Caco-2 (cell line): ENCODE results near the gene TEX36. TPM values are rescaled to one million over a fixed set of nuclear protein-coding genes. Genes with fewer than 3 reads are reported as not detected.

Source experiments
- BruUV-seq: library from RNA; stranded (reverse); fragments of 400-500 nt; replicated peaks from 2 replicates; lab custom pipeline; 2021; lab: Mats Ljungman, UMichigan
- CTCF ChIA-PET: fragments of 300-600 bp; sonication (Branson Sonifier 250); formaldehyde crosslinking; loops from one replicate; lab custom pipeline; 2022; ENCODE audit warnings: antibody characterized with exemption; lab: Charles Lee
- POLR2A ChIA-PET: fragments of 300-600 bp; sonication (Branson Sonifier 250); formaldehyde crosslinking; loops from one replicate; lab custom pipeline; 2022; ENCODE audit warnings: antibody characterized with exemption; lab: Charles Lee
- DNase-seq, 2 experiments: peaks; one replicate each; pipeline versions ENCODE4 v3.0.0 to v3.0.0-alpha.2; 2020 to 2022
- H3K27me3 ChIP-seq: replicated peaks from 2 replicates; pipeline ENCODE4 v1.6.0; 2011; ENCODE audit warnings: low read length; ENCODE audit not compliant: control insufficient read depth, insufficient read depth
- H3K36me3 ChIP-seq: 2 replicates; pipeline ENCODE4 v1.5.1; 2011; ENCODE audit warnings: low read length; ENCODE audit not compliant: control insufficient read depth, insufficient read depth
- H3K4me1 ChIP-seq: fragments of 250-450 bp; sonication (Bioruptor Pico); 2 replicates; pipeline ENCODE4 v1.5.1; 2020; ENCODE audit warnings: mild to moderate bottlenecking
- H3K4me3 ChIP-seq: 2 replicates; pipeline ENCODE4 v1.5.1; 2011; ENCODE audit warnings: low read depth, mild to moderate bottlenecking, control low read depth, low read length
- H3K9me3 ChIP-seq: fragments of 250-450 bp; sonication (Bioruptor Pico); 2 replicates; pipeline ENCODE4 v1.5.1; 2020; ENCODE audit warnings: mild to moderate bottlenecking, moderate library complexity
- H3K27ac Mint-ChIP-seq: one replicate; pipeline ENCODE4 v1.8.0; 2022; ENCODE audit warnings: mixed read lengths; ENCODE audit not compliant: unreplicated experiment
- H3K27me3 Mint-ChIP-seq: one replicate; pipeline ENCODE4 v1.8.0; 2022; ENCODE audit warnings: mixed read lengths; ENCODE audit not compliant: insufficient read depth, unreplicated experiment
- H3K36me3 Mint-ChIP-seq: one replicate; pipeline ENCODE4 v1.8.0; 2022; ENCODE audit warnings: mild to moderate bottlenecking, mixed read lengths; ENCODE audit not compliant: insufficient read depth, unreplicated experiment
- H3K4me1 Mint-ChIP-seq: one replicate; pipeline ENCODE4 v1.8.0; 2022; ENCODE audit warnings: low read depth, mixed read lengths; ENCODE audit not compliant: unreplicated experiment
- H3K4me3 Mint-ChIP-seq: one replicate; pipeline ENCODE4 v1.8.0; 2022; ENCODE audit warnings: mild to moderate bottlenecking, moderate library complexity, mixed read lengths; ENCODE audit not compliant: unreplicated experiment
- H3K9me3 Mint-ChIP-seq: one replicate; pipeline ENCODE4 v1.8.0; 2022; ENCODE audit warnings: mixed read lengths; ENCODE audit not compliant: unreplicated experiment
- intact Hi-C: fragments of 100-400 bp; cut with micrococcal nuclease; formaldehyde crosslinking; loops from one replicate; pipeline ENCODE4 v1.10.0; 2022; ENCODE audit not compliant: unreplicated experiment
- total RNA-seq: library from RNA; stranded (reverse); gene quantifications from 2 replicates; pipeline ENCODE4 v1.2.3, GENCODE V29; 2022
- TF ChIP-seq, protein P1 (sequence below), 2 experiments: fragments of 200-600 bp in 1 of 2; IDR thresholded peaks; 1 replicate in 1 of 2; 2 replicates in 1 of 2; pipeline versions ENCODE4 v1.5.1 to v1.8.0; 2011 to 2022; ENCODE audit warnings: antibody characterized with exemption in 1 of 2, control low read depth in 1 of 2, inconsistent platforms in 1 of 2, low read depth in 1 of 2, low read length in 1 of 2, mild to moderate bottlenecking in 1 of 2, moderate library complexity in 1 of 2; ENCODE audit not compliant: insufficient read depth in 1 of 2, severe bottlenecking in 1 of 2, unreplicated experiment in 1 of 2

The TEX36 gene
- total RNA-seq, 1 experiment from 2014 or later, result not detected

DNA sequence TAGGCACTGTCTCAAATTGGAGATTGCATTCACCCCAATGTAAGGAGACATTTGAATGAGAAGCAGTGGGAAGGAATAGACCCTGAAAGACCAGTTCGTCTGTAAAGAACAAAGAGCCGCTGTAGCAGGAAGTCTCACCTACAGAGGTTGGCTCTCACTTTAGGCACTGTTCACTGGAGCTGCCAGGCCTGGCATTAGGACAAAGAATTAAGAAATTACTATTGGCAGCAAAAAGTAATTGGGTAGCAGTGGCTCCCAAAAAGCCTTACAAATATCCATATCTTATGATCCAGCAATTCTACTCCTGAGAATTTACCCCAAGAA is 10.5 kb upstream of the TEX36 start:
- POLR2A ChIA-PET, result no interaction called here
- Mint-ChIP-seq H3K4me1 (no peaks in the 10 kb centered on the region), H3K36me3 (no peaks in the 10 kb centered on the region), H3K9me3 (no peaks in the 10 kb centered on the region), H3K4me3 (no peak overlapping the region), H3K27ac (no peak overlapping the region), H3K27me3 (peaks cover 30% of the 10 kb centered on the region)
- Histone ChIP-seq H3K27me3 (no peaks in the 10 kb centered on the region), H3K4me3 (no peak overlapping the region), H3K9me3 (no peaks in the 10 kb centered on the region), H3K36me3 (no peaks in the 10 kb centered on the region), H3K4me1 (peaks cover 3% of the 10 kb centered on the region; the same call in 1 of the 2 replicates)
- no peak for DNase-seq
- TF ChIP-seq, protein P1, sequence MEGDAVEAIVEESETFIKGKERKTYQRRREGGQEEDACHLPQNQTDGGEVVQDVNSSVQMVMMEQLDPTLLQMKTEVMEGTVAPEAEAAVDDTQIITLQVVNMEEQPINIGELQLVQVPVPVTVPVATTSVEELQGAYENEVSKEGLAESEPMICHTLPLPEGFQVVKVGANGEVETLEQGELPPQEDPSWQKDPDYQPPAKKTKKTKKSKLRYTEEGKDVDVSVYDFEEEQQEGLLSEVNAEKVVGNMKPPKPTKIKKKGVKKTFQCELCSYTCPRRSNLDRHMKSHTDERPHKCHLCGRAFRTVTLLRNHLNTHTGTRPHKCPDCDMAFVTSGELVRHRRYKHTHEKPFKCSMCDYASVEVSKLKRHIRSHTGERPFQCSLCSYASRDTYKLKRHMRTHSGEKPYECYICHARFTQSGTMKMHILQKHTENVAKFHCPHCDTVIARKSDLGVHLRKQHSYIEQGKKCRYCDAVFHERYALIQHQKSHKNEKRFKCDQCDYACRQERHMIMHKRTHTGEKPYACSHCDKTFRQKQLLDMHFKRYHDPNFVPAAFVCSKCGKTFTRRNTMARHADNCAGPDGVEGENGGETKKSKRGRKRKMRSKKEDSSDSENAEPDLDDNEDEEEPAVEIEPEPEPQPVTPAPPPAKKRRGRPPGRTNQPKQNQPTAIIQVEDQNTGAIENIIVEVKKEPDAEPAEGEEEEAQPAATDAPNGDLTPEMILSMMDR (IDR thresholded peaks at IDR 0.05; ENCODE audit: insufficient read depth in 1 of 2, low read depth in 1 of 2, low read length in 1 of 2, severe bottlenecking in 1 of 2, unreplicated experiment in 1 of 2), result no peak
- no TSS peak for BruUV-seq
- intact Hi-C loops, result no loop called here
- CTCF ChIA-PET, result no interaction called here

DNA sequence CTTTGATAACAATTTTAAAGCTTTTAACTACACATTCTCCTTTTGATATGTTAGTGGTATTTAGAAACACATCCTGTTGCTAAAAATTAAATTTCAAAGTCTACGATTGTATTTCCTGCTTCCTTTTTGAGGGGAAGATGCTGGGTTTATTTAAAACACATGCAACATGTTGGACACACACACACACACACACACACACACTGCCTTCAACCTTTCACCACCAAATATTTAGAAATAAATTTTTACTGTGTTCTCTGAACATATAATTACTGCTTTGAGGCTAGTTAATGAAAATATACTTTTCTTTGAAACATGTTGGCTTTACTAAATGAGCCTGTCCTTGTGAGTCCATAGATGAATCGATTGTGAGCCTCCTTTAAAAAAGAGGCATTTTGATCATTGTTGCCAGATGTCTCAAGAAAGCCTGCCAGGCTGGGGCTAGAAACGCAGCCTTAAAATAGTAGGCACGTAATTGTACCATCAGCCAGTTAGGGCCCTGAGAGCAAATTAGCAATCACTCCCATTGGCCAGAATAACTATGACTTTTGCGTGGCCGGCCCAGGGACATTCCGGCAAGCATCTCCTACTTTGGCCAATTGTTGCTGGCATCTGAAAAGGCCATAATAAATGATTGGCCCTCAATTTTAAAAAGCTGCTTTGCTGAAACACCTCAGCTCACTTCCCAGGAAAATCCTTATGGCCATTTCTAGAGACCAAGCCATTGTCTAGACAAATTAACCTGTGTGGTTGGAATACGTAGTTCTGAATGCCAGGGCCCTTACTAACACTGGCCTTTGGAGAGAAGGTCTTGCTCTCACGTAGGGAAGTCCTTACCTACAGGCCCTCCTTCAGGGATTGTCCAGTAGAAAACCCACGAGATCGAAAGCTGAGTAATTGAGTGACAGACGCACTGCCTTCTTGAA is 9.9 kb upstream of the TEX36 start:
- TF ChIP-seq, protein P1 (IDR thresholded peaks at IDR 0.05; ENCODE audit: insufficient read depth in 1 of 2, low read depth in 1 of 2, low read length in 1 of 2, severe bottlenecking in 1 of 2, unreplicated experiment in 1 of 2), result no peak
- no peaks in the 10 kb centered on the region for H3K36me3 ChIP-seq
- H3K4me1 ChIP-seq, result peaks cover 3% of the 10 kb centered on the region; the same call in 1 of the 2 replicates
- no peak for DNase-seq
- H3K27me3 ChIP-seq, result no peaks in the 10 kb centered on the region
- H3K9me3 ChIP-seq, result no peaks in the 10 kb centered on the region
- Mint-ChIP-seq H3K9me3 (no peaks in the 10 kb centered on the region), H3K36me3 (no peaks in the 10 kb centered on the region), H3K27me3 (peaks cover 26% of the 10 kb centered on the region), H3K4me1 (no peaks in the 10 kb centered on the region), H3K4me3 (no peak overlapping the region), H3K27ac (no peak overlapping the region)
- intact Hi-C loops, result no loop called here
- no peak overlapping the region for H3K4me3 ChIP-seq
- POLR2A ChIA-PET, result no interaction called here
- BruUV-seq, result no TSS peak
- CTCF ChIA-PET, result no interaction called here

DNA sequence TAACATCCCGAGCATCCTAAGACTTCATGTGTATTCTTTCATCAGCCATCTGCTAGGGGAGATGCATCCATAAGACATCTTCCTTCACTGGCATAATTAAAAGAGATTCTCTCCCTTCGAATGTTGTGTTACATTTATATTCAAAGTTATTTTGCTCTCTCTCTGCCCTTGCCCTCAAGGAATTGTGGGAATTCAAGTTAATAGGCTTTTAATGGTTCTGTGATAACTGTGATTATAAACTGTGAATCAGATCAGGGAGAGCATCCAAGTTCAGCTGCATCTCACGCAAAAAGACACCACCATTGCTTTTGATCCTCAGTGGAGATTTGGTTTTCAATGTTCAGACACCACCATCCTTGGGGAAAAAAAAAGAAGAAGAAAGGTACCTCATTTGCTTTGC is 9.2 kb upstream of the TEX36 start:
- no peaks in the 10 kb centered on the region for H3K9me3 ChIP-seq
- Mint-ChIP-seq H3K27ac (no peak overlapping the region), H3K4me3 (no peak overlapping the region), H3K27me3 (peaks cover 21% of the 10 kb centered on the region), H3K9me3 (no peaks in the 10 kb centered on the region), H3K4me1 (no peaks in the 10 kb centered on the region), H3K36me3 (no peaks in the 10 kb centered on the region)
- TF ChIP-seq, protein P1 (IDR thresholded peaks at IDR 0.05; ENCODE audit: insufficient read depth in 1 of 2, low read depth in 1 of 2, low read length in 1 of 2, severe bottlenecking in 1 of 2, unreplicated experiment in 1 of 2), result no peak
- ChIA-PET CTCF (no interaction called here), POLR2A (no interaction called here)
- no peak overlapping the region for H3K4me3 ChIP-seq
- DNase-seq, result no peak
- no TSS peak for BruUV-seq
- no peaks in the 10 kb centered on the region for H3K27me3 ChIP-seq
- H3K36me3 ChIP-seq, result no peaks in the 10 kb centered on the region
- intact Hi-C loops, result no loop called here
- peaks cover 3% of the 10 kb centered on the region; the same call in 1 of the 2 replicates for H3K4me1 ChIP-seq
